Measurements from ENCODE around the gene BCL3. TPM values are rescaled to one million over a fixed set of nuclear protein-coding genes. Genes with fewer than 3 reads are reported as not detected.
"Not testable (repeated sequence)": the region's sequence is repeated elsewhere in the genome, so short reads cannot be mapped to it uniquely, and the experiment has no call there.

BCL3 gene, protein sequence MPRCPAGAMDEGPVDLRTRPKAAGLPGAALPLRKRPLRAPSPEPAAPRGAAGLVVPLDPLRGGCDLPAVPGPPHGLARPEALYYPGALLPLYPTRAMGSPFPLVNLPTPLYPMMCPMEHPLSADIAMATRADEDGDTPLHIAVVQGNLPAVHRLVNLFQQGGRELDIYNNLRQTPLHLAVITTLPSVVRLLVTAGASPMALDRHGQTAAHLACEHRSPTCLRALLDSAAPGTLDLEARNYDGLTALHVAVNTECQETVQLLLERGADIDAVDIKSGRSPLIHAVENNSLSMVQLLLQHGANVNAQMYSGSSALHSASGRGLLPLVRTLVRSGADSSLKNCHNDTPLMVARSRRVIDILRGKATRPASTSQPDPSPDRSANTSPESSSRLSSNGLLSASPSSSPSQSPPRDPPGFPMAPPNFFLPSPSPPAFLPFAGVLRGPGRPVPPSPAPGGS
- 10 to 100 TPM in 5 of 6 donors, 1 to 10 TPM in 1; 8.2 to 17.4 (median 14.1) TPM for polyA plus RNA-seq (ENCODE audit: low read depth in 6 of 6)

DNA sequence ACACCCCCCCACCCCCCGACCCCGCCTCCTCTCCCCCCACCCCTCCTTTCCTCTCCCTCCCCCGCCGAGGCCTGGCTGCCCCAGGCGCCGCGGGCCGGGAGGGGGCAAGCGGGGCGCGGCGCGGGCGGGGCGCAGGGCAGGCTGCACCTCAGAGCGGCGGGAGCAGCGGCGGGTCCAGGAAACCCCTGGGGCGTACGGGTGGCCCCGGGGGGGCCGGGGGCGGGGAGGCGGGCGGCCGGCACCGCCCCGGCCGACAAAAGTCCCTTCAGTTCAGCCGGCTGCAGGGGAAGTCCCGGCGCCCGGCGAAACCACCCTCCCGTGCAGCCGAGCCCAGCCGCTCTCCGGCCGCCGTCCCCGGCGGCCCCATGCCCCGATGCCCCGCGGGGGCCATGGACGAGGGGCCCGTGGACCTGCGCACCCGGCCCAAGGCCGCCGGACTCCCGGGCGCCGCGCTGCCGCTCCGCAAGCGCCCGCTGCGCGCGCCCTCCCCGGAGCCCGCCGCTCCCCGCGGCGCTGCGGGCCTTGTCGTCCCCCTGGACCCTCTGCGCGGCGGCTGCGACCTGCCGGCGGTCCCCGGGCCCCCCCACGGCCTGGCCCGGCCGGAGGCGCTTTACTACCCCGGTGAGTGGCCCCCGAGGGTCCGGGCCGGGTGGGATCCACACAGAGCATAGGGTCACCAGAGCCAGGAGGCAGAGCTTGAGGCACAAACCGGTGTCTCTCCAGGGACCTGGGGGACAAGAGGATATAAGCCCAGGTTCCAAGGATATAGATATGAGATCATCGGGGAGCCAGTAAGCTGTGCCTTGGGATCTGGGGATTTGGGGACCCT lies at the start of gene BCL3:
Gene BCL3 (plus strand): TSS at position 283 of the 829 bp plus-strand sequence. CDS start 83 bp downstream, at position 366.
- Mint-ChIP-seq H3K9me3 (no peaks in the 10 kb centered on the region), H3K4me3 (peak within 1 kb of the TSS; percentile 88 to 97 (median 94)), H3K27me3 (no peaks in the 10 kb centered on the region), H3K27ac (peak within 1 kb of the TSS; percentile 93 to 100 (median 99)), H3K36me3 (no peaks in the 10 kb centered on the region), H3K4me1 (peaks cover 58 to 75% (median 72%) of the 10 kb centered on the region in 3 donors)
- DNase-seq (peak; percentile 82), ATAC-seq (ENCODE audit: low read depth in 2 of 2) (peak; percentile 53 to 55)

DNA sequence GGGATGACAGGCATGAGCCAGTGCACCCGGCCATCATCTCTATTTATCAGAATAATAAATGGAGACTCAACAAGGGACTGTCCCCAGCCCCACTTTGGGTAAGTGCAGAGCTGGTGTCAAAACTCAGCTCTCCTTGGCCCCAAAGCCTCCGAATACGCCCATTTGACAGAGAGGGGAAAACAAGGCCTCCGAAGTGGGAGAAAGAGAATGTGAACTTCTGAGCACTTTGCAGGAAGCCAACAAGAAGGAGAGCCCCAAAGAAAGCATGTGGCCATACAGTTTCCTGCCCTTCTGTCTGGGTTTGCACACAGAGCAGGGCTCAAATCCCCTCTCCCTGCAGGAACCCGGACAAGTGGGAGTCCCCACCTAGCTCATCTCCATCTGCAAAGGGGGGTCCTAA lies 48.0 kb upstream of the BCL3 start:
- Mint-ChIP-seq H3K27me3 (peaks cover 4 to 26% (median 23%) of the 10 kb centered on the region in 3 donors), H3K27ac (no peak overlapping the region), H3K4me1 (no peaks in the 10 kb centered on the region), H3K9me3 (no peaks in the 10 kb centered on the region), H3K4me3 (no peak overlapping the region), H3K36me3 (no peaks in the 10 kb centered on the region)
- no peak for DNase-seq
- ATAC-seq (ENCODE audit: low read depth in 2 of 2), result no peak

DNA sequence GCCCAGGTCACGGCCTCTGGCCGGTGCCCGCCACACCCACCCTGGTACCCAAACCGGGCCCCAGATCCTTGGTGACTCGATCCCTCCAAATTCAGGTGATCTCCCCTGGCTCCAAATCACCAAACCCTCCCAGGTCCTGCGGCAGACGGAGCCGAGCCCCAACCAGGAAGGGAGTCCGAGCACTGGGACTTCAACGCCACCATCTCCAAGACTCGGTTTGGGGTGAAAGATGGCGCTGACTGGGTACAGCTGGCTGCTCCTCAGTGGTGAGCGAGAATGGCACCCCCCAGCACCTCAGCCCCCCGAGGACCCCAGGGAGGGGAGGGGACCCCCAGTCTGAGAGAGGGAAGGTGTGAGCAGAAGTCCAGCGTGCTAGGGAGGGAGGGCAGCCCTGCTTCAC lies 47.3 kb upstream of the BCL3 start:
- no peak overlapping the region for H3K27ac Mint-ChIP-seq
- DNase-seq, result no peak
- ATAC-seq (ENCODE audit: low read depth in 2 of 2), result no peak

DNA sequence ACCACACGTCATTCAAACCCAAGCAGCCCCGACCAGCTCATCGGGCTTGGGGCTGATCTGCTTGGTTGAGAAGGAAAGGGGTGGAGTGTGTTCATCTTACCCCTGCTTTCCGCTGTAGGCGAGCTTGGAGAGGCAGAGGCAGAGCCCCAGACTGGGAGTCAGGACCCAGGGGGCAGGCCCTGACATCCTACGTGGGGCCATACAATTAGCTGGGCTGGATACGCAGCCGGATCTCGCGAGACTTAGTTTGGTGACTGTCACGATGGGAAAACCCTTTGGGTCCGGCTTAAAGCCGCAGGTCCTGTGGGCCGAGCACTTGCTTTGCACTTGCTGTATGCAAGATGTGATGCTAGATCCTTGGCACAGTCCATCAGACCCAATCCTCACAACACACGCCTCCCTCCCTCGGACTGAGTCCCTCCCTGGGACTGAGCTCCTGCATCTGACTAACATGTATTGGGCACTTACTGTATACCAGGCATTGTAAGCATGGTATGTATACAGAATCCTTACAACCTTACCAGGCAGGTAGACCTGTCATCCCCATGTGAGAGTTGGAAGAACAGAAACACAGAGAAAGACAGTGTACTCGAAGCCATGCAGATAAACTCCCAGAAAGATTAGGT lies 45.8 kb upstream of the BCL3 start:
- H3K27me3 Mint-ChIP-seq, result peaks cover 4 to 14% (median 13%) of the 10 kb centered on the region in 3 donors
- H3K4me1 Mint-ChIP-seq, result no peaks in the 10 kb centered on the region
- H3K27ac Mint-ChIP-seq, result no peak overlapping the region
- no peaks in the 10 kb centered on the region for H3K9me3 Mint-ChIP-seq
- no peak for DNase-seq
- no peaks in the 10 kb centered on the region for H3K36me3 Mint-ChIP-seq
- no peak overlapping the region for H3K4me3 Mint-ChIP-seq
- no peak for ATAC-seq (ENCODE audit: low read depth in 2 of 2)

More for the DNA sequence above, 47.3 kb upstream of the BCL3 start:
- Mint-ChIP-seq H3K4me1 (no peaks in the 10 kb centered on the region), H3K27me3 (peaks cover 4 to 26% (median 23%) of the 10 kb centered on the region in 3 donors), H3K9me3 (no peaks in the 10 kb centered on the region), H3K4me3 (no peak overlapping the region), H3K36me3 (no peaks in the 10 kb centered on the region)

DNA sequence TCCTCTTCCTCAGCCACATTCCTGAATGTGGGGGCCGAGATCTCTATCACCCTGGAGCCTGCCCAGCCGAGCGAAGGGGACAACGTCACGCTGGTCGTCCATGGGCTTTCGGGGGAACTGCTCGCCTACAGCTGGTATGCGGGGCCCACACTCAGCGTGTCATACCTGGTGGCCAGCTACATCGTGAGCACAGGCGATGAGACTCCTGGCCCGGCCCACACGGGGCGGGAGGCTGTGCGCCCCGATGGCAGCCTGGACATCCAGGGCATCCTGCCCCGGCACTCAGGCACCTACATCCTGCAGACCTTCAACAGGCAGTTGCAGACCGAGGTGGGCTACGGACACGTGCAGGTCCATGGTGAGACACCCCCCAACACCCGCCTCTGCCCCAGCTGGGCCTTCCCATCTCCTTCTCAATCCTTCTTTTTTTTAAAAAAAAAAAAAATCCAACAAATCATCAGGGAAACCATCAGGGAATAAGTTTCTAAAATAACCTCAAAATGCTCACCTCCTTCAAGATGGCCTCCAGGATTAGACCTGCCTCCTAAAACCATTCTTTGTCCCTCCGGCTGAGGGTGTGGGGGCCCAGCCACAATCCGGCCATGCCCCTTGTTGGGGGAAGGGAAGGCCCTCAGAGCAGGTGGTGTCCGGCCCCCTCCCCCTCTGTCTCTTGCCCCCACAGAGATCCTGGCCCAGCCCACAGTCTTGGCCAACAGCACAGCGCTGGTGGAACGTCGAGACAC lies 45.0 kb upstream of the BCL3 start:
- Mint-ChIP-seq H3K4me3 (no peak overlapping the region), H3K4me1 (no peaks in the 10 kb centered on the region), H3K9me3 (no peaks in the 10 kb centered on the region), H3K36me3 (no peaks in the 10 kb centered on the region), H3K27ac (no peak overlapping the region), H3K27me3 (peaks cover 4 to 5% (median 5%) of the 10 kb centered on the region in 3 donors)
- DNase-seq (no peak), ATAC-seq (ENCODE audit: low read depth in 2 of 2) (no peak)

DNA sequence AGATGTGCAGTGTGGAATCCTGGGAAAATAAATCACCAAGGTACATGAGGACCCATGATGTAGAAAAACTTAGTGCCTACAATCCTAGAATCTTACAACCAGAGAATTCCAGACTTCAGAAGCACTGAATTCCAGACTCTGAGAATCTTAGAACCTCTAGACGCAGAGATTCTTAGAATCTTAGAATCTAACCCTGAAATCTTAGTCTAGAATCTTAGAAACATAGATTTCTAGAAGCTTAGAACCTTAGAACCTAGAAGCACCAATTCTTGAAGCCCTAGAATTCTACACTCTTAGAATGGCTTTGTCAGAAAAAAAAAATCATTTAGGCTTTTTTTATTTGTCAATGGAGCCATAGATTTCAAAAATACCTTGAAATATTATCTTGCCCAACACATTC lies 43.5 kb upstream of the BCL3 start:
- Mint-ChIP-seq H3K9me3 (no peaks in the 10 kb centered on the region), H3K27me3 (peaks cover 3 to 4% (median 3%) of the 10 kb centered on the region in 3 donors), H3K27ac (no peak overlapping the region), H3K36me3 (no peaks in the 10 kb centered on the region), H3K4me1 (no peaks in the 10 kb centered on the region), H3K4me3 (no peak overlapping the region)
- no peak for DNase-seq
- ATAC-seq (ENCODE audit: low read depth in 2 of 2), result no peak

DNA sequence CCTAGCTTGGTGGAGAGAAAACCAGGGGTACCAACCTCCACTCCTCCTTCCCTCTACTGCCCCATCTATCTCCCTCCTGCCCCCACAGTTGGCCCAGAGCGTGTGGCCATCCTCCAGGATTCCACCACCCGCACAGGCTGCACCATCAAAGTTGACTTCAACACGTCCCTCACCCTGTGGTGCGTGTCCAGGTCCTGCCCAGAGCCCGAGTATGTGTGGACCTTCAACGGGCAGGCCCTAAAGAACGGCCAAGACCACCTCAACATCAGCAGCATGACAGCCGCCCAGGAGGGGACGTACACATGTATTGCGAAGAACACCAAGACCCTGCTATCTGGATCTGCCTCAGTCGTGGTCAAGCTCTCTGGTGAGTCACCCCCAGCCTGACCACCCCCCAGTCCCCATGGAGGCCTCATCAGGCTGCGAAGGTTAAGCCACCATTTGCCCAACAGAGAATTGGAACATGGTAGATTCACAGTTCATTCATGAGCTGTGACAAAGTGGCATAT lies 43.0 kb upstream of the BCL3 start:
- Mint-ChIP-seq H3K4me1 (peaks cover 0 to 4% (median 0%) of the 10 kb centered on the region in 3 donors), H3K9me3 (no peaks in the 10 kb centered on the region), H3K4me3 (peak overlapping the region in 1 of 8 donors; percentile 66), H3K27me3 (peaks cover 4 to 9% (median 8%) of the 10 kb centered on the region in 3 donors), H3K27ac (no peak overlapping the region), H3K36me3 (no peaks in the 10 kb centered on the region)
- ATAC-seq (ENCODE audit: low read depth in 2 of 2) (no peak), DNase-seq (no peak)

DNA sequence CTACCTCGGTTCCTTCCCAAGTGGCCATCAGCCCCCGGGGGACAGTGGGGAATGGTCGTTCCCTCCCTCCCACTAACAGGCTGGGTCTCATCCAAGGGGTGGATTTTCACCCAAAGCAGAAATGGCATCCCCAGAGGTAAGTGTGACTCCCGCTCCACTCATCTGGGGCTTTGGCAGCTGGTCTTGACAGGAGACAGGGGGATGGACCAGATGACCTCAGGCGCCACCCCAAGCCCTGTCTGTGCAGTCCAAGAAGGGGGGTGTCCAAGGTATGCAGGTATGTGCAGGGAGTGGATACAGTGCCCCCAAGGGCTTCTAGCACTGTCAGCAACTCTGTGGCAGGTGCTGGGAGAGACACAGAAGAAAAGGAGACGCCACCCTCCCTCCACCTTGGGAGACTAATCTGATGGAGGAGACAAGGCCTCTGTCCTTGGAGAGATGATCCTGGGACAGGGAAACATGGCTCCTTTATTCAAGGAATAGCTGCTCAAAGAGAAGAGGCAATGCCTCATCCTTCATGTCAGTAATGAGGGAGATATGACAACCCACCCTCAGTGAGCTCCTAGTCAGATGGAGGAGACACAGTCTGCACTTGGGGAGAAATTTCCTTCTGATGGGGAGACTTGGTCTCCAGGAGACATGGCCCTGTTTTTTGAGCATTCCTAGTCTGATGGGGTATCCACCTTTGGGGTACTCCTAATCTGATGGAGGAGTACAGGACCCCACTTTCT lies 41.8 kb upstream of the BCL3 start:
- H3K27ac Mint-ChIP-seq, result peak overlapping the region in 1 of 6 donors; percentile 56
- no peak overlapping the region for H3K4me3 Mint-ChIP-seq
- no peaks in the 10 kb centered on the region for H3K36me3 Mint-ChIP-seq
- H3K27me3 Mint-ChIP-seq, result peaks cover 4 to 16% (median 16%) of the 10 kb centered on the region in 3 donors
- no peak for DNase-seq
- no peaks in the 10 kb centered on the region for H3K9me3 Mint-ChIP-seq
- H3K4me1 Mint-ChIP-seq, result peaks cover 0 to 10% (median 0%) of the 10 kb centered on the region in 3 donors
- ATAC-seq (ENCODE audit: low read depth in 2 of 2), result no peak

DNA sequence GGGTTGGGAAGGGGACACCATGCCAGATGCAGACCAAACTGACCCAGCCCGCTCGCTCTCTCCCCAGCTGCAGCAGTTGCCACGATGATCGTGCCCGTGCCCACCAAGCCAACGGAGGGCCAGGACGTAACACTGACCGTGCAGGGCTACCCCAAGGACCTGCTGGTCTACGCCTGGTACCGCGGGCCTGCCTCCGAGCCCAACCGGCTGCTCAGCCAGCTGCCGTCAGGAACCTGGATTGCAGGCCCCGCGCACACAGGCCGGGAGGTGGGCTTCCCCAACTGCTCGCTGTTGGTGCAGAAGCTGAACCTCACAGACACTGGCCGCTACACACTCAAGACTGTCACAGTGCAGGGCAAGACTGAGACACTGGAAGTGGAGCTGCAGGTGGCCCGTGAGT lies 40.7 kb upstream of the BCL3 start:
- no peaks in the 10 kb centered on the region for H3K36me3 Mint-ChIP-seq
- H3K9me3 Mint-ChIP-seq, result no peaks in the 10 kb centered on the region
- no peak for DNase-seq
- no peak overlapping the region for H3K4me3 Mint-ChIP-seq
- H3K27me3 Mint-ChIP-seq, result peaks cover 3 to 16% (median 16%) of the 10 kb centered on the region in 3 donors
- ATAC-seq (ENCODE audit: low read depth in 2 of 2), result no peak
- peaks cover 0 to 10% (median 0%) of the 10 kb centered on the region in 3 donors for H3K4me1 Mint-ChIP-seq
- H3K27ac Mint-ChIP-seq, result no peak overlapping the region

DNA sequence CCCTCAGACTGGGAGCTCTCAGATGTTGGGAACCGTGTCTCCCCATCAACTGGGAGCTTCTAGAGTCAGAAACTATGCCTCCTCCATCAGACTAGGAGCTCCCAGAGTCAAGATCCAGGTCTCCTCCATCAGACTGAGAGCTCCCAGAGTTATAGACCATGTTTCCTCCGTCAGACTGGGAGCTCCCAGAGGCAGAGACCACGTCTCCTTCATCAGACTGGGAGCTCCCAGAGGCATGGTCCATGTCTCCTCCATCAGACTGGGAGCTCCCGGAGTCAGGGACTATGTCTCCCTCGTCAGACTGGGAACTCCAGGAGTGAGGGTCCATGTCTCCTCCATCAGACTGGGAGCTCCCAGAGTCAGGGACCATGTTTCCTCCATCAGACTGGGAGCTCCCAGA lies 39.6 kb upstream of the BCL3 start:
- no peaks in the 10 kb centered on the region for H3K36me3 Mint-ChIP-seq
- peaks cover 0 to under 1% (median 0%) of the 10 kb centered on the region in 7 donors for H3K9me3 Mint-ChIP-seq
- peaks cover 0 to 16% (median 16%) of the 10 kb centered on the region in 3 donors for H3K27me3 Mint-ChIP-seq
- ATAC-seq (ENCODE audit: low read depth in 2 of 2), result no peak
- H3K4me1 Mint-ChIP-seq, result peaks cover 0 to 10% (median 0%) of the 10 kb centered on the region in 3 donors
- DNase-seq, result no peak
- H3K27ac Mint-ChIP-seq, result no peak overlapping the region
- H3K4me3 Mint-ChIP-seq, result no peak overlapping the region

DNA sequence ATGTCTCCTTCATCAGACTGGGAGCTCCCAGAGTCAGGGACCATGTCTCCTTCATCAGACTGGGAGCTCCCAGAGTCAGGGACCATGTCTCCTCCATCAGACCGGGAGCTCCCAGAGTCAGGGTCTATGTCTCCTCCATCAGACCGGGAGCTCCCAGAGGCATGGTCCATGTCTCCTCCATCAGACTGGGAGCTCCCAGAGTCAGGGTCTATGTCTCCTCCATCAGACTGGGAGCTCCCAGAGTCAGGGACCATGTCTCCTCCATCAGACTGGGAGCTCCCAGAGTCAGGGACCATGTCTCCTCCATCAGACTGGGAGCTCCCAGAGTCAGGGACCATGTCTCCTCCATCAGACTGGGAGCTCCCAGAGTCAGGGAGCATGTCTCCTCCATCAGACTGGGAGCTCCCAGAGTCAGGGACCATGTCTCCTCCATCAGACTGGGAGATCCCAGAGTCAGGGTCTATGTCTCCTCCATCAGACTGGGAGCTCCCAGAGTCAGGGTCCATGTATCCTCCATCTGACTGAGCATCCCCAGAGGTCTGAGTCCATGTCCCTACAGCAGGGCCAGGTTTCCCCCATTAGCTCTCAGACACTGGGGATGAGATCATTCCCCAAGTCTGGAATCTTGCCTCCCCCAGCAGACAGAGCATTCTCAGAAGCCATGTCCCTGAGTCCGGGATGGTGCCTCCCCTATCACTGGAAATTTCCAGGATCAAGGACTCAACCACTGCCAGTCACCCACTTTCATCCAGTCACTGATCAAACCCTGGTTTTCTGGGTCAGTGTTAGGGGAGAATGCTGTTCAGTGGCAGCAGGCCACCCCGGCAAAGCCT lies 38.9 kb upstream of the BCL3 start:
- ATAC-seq (ENCODE audit: low read depth in 2 of 2); H3K9me3 Mint-ChIP-seq; H3K27ac Mint-ChIP-seq; DNase-seq; H3K36me3 Mint-ChIP-seq; H3K4me3 Mint-ChIP-seq: not testable (repeated sequence)
- Mint-ChIP-seq H3K27me3 (peaks cover 0 to 16% (median 16%) of the 10 kb centered on the region in 3 donors), H3K4me1 (peaks cover 0 to 10% (median 0%) of the 10 kb centered on the region in 3 donors)

Measured in naive B cell (primary cell).